Gastroesophageal sphincter (tissue), 2 donors: ENCODE data around the gene EPS8L2.

ENCODE experiments used
- POLR2A ChIP-seq, 2 donors: fragments of 450-650 bp; IDR thresholded peaks; one replicate each; pipeline ENCODE4 v1.6.1; 2017; ENCODE audit warnings: antibody characterized with exemption in 2 of 2, mild to moderate bottlenecking in 2 of 2, moderate library complexity in 1 of 2
- POLR2AphosphoS5 ChIP-seq: sonication (generic); formaldehyde crosslinking; IDR thresholded peaks from one replicate; pipeline ENCODE4 v1.6.1; 2017; ENCODE audit warnings: antibody characterized with exemption

DNA sequence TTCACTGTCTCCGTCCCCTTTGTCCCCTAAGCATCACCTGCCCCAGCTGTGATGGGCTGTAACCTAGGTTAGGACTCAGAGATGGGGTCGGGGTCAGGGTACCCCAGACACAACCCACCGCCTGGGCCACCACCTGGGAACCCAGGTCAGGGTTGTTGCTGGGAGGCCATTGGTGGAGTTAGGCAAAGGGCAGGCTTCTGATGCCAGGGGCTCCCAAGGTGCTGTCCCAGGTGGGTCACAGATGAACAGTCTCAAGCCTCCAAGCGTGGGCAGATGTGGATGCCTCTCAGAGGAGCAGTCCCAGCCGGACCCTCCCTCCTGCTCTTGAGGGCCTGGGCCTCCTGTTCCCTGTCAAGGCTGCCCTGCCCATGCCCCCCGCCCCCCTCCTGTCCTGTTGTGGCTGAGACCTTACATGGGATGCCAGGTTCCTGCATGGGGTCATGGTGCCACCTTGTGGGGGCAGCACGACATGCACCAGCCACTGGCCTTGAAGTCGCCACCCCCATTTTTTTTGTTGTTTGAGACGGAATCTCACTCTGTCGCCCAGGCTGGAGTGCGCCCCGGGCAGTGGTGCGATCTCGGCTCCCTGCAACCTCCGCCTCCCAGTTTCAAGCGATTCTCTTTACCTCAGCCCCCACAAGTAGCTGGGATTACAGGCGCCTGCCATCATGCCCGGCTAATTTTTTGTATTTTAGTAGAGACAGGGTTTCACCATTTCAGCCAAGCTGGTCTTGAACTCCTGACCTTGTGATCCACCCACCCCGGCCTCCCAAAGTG lies 59.2 kb downstream of the EPS8L2 start:
- no peak for TF ChIP-seq POLR2A (IDR thresholded peaks at IDR 0.05)
- no peak for TF ChIP-seq POLR2AphosphoS5
